IMR-90 (cell line): ENCODE results near the gene HTRA2. TPM values are rescaled to one million over a fixed set of nuclear protein-coding genes. Genes with fewer than 3 reads are reported as not detected.
"Not testable (repeated sequence)": the region's sequence is repeated elsewhere in the genome, so short reads cannot be mapped to it uniquely, and the experiment has no call there.

Source experiments
- ATAC-seq: fragments of 200-7000 bp; cut with Tn5 transposase; 2 replicates; pipeline ENCODE4 v1.9.1; 2020; ENCODE audit warnings: low read depth, mild to moderate bottlenecking, moderate library complexity
- BruUV-seq: library from RNA; stranded (reverse); fragments of 400-500 nt; replicated peaks from 2 replicates; lab custom pipeline; 2021; lab: Mats Ljungman, UMichigan
- CTCF ChIA-PET: fragments of 300-600 bp; formaldehyde crosslinking; extraction: SDS; loops from one replicate; lab custom pipeline; 2021; ENCODE audit warnings: antibody characterized with exemption; lab: Yijun Ruan, JAX
- POLR2A ChIA-PET: fragments of 300-600 bp; sonication (Branson Sonifier 250); formaldehyde crosslinking; loops from one replicate; lab custom pipeline; 2022; ENCODE audit warnings: antibody characterized with exemption; ENCODE audit not compliant: unreplicated experiment; lab: Charles Lee
- DNase-seq: peaks from one replicate; pipeline ENCODE4 v3.0.0; 2013
- H2AFZ ChIP-seq: replicated peaks from 2 replicates; pipeline ENCODE3; 2013; ENCODE audit warnings: low read length, mild to moderate bottlenecking; ENCODE audit not compliant: poor library complexity
- H2AK5ac ChIP-seq: 2 replicates; pipeline ENCODE4 v1.6.1; 2013; ENCODE audit warnings: low read depth, low read length, inconsistent platforms
- H2AK9ac ChIP-seq: replicated peaks from 2 replicates; pipeline ENCODE3; 2013; ENCODE audit warnings: mild to moderate bottlenecking, low read depth, low read length, moderate library complexity; ENCODE audit not compliant: poor library complexity
- H2BK120ac ChIP-seq: 2 replicates; pipeline ENCODE4 v1.6.1; 2013; ENCODE audit warnings: low read depth, low read length, inconsistent platforms
- H2BK15ac ChIP-seq: 3 replicates; pipeline ENCODE4 v1.6.1; 2013; ENCODE audit warnings: low read depth, low read length, inconsistent platforms
- H2BK20ac ChIP-seq: 2 replicates; pipeline ENCODE4 v1.6.1; 2013; ENCODE audit warnings: low read depth, mild to moderate bottlenecking, inconsistent platforms, low read length, moderate library complexity
- H2BK5ac ChIP-seq: 2 replicates; pipeline ENCODE4 v1.6.1; 2013; ENCODE audit warnings: mild to moderate bottlenecking, low read depth, low read length, inconsistent platforms; ENCODE audit not compliant: poor library complexity, severe bottlenecking
- H3K14ac ChIP-seq: replicated peaks from 2 replicates; pipeline ENCODE4 v1.6.1; 2013; ENCODE audit warnings: low read depth, low read length, inconsistent platforms
- H3K18ac ChIP-seq: 2 replicates; pipeline ENCODE4 v1.6.1; 2013; ENCODE audit warnings: low read depth, low read length, control low read depth
- H3K23ac ChIP-seq: 2 replicates; pipeline ENCODE4 v1.6.1; 2013; ENCODE audit warnings: low read depth, low read length, inconsistent platforms
- H3K27ac ChIP-seq: 2 replicates; pipeline ENCODE4 v1.5.1; 2013; ENCODE audit warnings: mild to moderate bottlenecking, control low read depth, low read length; ENCODE audit not compliant: insufficient read depth
- H3K27me3 ChIP-seq: 2 replicates; pipeline ENCODE4 v1.6.1; 2013; ENCODE audit warnings: low read length; ENCODE audit not compliant: control insufficient read depth, insufficient read depth
- H3K36me3 ChIP-seq: 2 replicates; pipeline ENCODE4 v1.6.1; 2013; ENCODE audit warnings: low read length, mixed read lengths; ENCODE audit not compliant: control insufficient read depth, insufficient read depth
- H3K4ac ChIP-seq: 2 replicates; pipeline ENCODE4 v1.6.1; 2013; ENCODE audit warnings: low read depth, low read length, inconsistent platforms
- H3K4me1 ChIP-seq: 2 replicates; pipeline ENCODE4 v1.6.1; 2013; ENCODE audit warnings: low read length, mixed read lengths; ENCODE audit not compliant: control insufficient read depth, insufficient read depth
- H3K4me2 ChIP-seq: 2 replicates; pipeline ENCODE4 v1.6.1; 2013; ENCODE audit warnings: low read depth, mild to moderate bottlenecking, control low read depth, low read length, moderate library complexity
- H3K4me3 ChIP-seq: 2 replicates; pipeline ENCODE4 v1.5.1; 2013; ENCODE audit warnings: low read depth, mild to moderate bottlenecking, control low read depth, low read length, moderate library complexity; ENCODE audit not compliant: insufficient read depth
- H3K56ac ChIP-seq: 2 replicates; pipeline ENCODE4 v1.6.1; 2013; ENCODE audit warnings: low read length, inconsistent platforms; ENCODE audit not compliant: insufficient read depth; ENCODE audit errors: extremely low read depth
- H3K79me1 ChIP-seq, 2 experiments: 2 replicates each; pipeline ENCODE4 v1.6.1; 2013; ENCODE audit warnings: low read length in 2 of 2, inconsistent platforms in 1 of 2, low read depth in 1 of 2
- H3K9ac ChIP-seq: 2 replicates; pipeline ENCODE4 v1.6.1; 2013; ENCODE audit warnings: low read depth, low read length, control low read depth
- H3K9me1 ChIP-seq: 2 replicates; pipeline ENCODE4 v1.6.1; 2013; ENCODE audit warnings: low read length, inconsistent platforms; ENCODE audit not compliant: insufficient read depth
- H3K9me3 ChIP-seq: 2 replicates; pipeline ENCODE4 v1.6.1; 2013; ENCODE audit warnings: low read length; ENCODE audit not compliant: control insufficient read depth, insufficient read depth
- H4K20me1 ChIP-seq: 2 replicates; pipeline ENCODE4 v1.6.1; 2013; ENCODE audit warnings: low read length, inconsistent platforms; ENCODE audit not compliant: insufficient read depth
- H4K5ac ChIP-seq: 2 replicates; pipeline ENCODE4 v1.6.1; 2013; ENCODE audit warnings: mild to moderate bottlenecking, low read depth, low read length, control low read depth
- H4K8ac ChIP-seq, 2 experiments: 2 replicates each; pipeline ENCODE4 v1.6.1; 2013; ENCODE audit warnings: low read depth in 2 of 2, low read length in 2 of 2, control low read depth in 1 of 2, inconsistent platforms in 1 of 2
- H4K91ac ChIP-seq: 2 replicates; pipeline ENCODE4 v1.6.1; 2013; ENCODE audit warnings: low read depth, low read length, inconsistent platforms; ENCODE audit not compliant: insufficient read depth
- FOS ChIP-seq: fragments of 150-350 bp; IDR thresholded peaks from 2 replicates; pipeline ENCODE4 v1.6.1; 2016; ENCODE audit warnings: low read depth, low read length
- RAD21 ChIP-seq: IDR thresholded peaks from 2 replicates; pipeline ENCODE4 v1.6.1; 2012; ENCODE audit warnings: low read length, improper control_type of control experiment
- RFX5 ChIP-seq: IDR thresholded peaks from 2 replicates; pipeline ENCODE4 v1.8.0; 2012; ENCODE audit warnings: low read depth, mild to moderate bottlenecking, low read length, moderate library complexity
- SMC3 ChIP-seq: fragments of 150-350 bp; IDR thresholded peaks from 2 replicates; pipeline ENCODE4 v1.6.1; 2016; ENCODE audit warnings: low read depth, mild to moderate bottlenecking, antibody characterized with exemption, low read length, moderate library complexity
- WGBS, 2 experiments: methylation state at CpG; one replicate each; pipeline versions ENCODE4 v1.1.5 to v1.1.7; 2013; ENCODE audit warnings: missing lambda C conversion rate in 2 of 2; ENCODE audit not compliant: insufficient read length in 1 of 2; ENCODE audit errors: extremely low coverage in 2 of 2; 5-methylcytosine and 5-hydroxymethylcytosine counted together
- dilution Hi-C: fragments of 300-500 bp; cut with HindIII; formaldehyde crosslinking; loops from one replicate; pipeline ENCODE4 v1.14.3; 2018; ENCODE audit warnings: low sequenced_read_pairs; ENCODE audit not compliant: unreplicated experiment
- in situ Hi-C: fragments of 300-500 bp; cut with MboI; formaldehyde crosslinking; loops from 3 replicates; pipeline ENCODE4 v1.14.3; 2019; ENCODE audit warnings: low sequenced_read_pairs, inconsistent platforms, mixed read lengths
- intact Hi-C: fragments of 100-400 bp; cut with micrococcal nuclease; formaldehyde crosslinking; loops from 2 replicates; pipeline ENCODE4 v1.10.0; 2022
- polyA plus RNA-seq, 3 experiments: library from polyadenylated mRNA; depleted of rRNA; stranded (reverse); fragments of >200 nt; gene quantifications; 2 replicates each; pipeline ENCODE4 v1.2.3, GENCODE V29; 2012; ENCODE audit warnings: low replicate concordance in 1 of 3
- total RNA-seq: library from RNA; depleted of rRNA; stranded (reverse); fragments of >200 nt; gene quantifications from 2 replicates; pipeline ENCODE4 v1.2.3, GENCODE V29; 2012
- TF ChIP-seq, protein P1 (sequence below): fragments of 150-350 bp; IDR thresholded peaks from 2 replicates; pipeline ENCODE4 v1.6.1; 2016; ENCODE audit warnings: low read depth, mild to moderate bottlenecking, low read length, moderate library complexity, borderline replicate concordance

The HTRA2 gene
- total and polyA plus RNA-seq, 2 of the 4 experiments (the other 2 are of a cell fraction): 23.6 to 28.1 TPM

DNA sequence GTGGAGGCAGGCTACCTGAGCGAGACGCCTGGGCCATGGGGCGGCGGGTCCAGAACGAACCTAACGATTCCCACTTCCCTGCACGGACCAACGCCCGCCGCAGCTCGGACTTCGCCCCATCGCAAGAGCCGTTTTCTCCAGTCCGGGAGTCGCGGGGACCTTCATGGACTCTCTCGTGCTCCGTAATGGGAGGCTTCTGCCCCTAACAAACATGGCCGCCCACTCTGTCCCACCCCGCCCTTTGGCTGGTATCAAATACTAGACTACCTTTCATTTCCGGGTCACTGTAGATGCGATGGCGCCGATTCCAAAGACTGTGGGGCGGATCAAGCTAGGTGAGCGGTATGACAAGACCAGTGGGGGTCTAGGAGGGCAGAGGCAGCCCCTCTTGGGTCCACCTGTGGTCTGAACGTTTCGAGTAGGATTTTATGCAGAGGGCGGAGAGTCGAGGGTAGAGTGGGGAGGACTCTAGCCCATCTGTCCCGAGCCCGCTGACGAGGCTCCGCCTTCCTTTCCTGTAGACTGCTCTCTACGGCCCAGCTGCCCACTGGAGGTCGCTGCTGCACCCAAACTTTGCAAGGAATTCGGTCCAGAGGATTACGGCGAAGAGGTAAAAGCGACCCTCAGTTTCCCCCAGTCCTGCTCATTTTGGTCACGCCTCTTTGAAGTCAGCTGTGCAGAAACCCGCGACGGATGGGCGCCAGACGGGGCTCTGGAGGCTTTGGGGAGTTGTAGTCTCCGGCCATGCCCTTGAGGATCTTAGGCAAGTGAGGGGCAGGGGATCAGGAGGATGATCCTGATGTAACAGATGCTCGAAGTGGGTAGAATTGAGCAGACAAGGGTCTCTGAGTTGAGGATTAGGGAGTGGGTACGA, 46.7 kb upstream of the HTRA2 start, which contains the start of the genes CCDC142 and TTC31 (continued):
- TF ChIP-seq, protein P1, sequence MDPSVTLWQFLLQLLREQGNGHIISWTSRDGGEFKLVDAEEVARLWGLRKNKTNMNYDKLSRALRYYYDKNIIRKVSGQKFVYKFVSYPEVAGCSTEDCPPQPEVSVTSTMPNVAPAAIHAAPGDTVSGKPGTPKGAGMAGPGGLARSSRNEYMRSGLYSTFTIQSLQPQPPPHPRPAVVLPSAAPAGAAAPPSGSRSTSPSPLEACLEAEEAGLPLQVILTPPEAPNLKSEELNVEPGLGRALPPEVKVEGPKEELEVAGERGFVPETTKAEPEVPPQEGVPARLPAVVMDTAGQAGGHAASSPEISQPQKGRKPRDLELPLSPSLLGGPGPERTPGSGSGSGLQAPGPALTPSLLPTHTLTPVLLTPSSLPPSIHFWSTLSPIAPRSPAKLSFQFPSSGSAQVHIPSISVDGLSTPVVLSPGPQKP: no peak
- TF ChIP-seq FOS: no peak
- no peak for TF ChIP-seq RFX5
- TF ChIP-seq RAD21: peak; percentile 75
- peak; percentile 88 for TF ChIP-seq SMC3

DNA sequence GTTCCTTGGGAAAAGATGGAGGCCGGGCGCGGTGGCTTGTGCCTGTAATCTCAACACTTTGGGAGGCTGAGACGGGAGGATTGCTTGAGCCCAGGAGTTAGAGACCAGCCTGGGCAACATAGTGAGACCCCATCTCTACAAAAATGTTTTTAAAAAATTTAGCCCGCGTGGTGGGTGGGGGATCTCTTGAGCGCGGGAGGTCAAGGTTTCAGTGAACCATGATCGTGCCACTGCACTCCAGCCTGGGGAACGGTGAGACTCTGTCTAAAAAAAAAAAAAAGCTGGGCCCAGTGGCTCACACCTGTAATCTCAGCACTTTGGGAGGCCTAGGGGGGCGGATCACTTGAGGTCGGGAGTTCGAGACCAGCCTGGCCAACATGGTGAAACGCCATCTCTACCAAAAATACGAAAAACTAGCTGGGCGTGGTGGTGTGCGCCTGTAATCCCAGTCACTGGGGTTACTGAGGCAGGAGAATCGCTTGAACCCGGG, 46.0 kb upstream of the HTRA2 start:
- ATAC-seq: not testable (repeated sequence)
- 91% methylated on average over 5 of the region's 19 CpGs; no CpG with 5 or more reads in 1 of the 2 experiments for WGBS, 2 experiments

More for the DNA sequence above, 46.0 kb upstream of the HTRA2 start:
- H4K8ac ChIP-seq: peak overlapping the region; percentile 79 to 100; a peak in 3 of 4 replicates
- H4K91ac ChIP-seq: peak overlapping the region; percentile 77
- dilution Hi-C loops, H3K18ac ChIP-seq, H2BK20ac ChIP-seq, H4K20me1 ChIP-seq, H2BK5ac ChIP-seq, BruUV-seq, DNase-seq, H3K56ac ChIP-seq, H3K9me1 ChIP-seq, H2BK15ac ChIP-seq, H3K27me3 ChIP-seq, H3K9me3 ChIP-seq: not testable (repeated sequence)
- peak overlapping the region; percentile 100 for H2AFZ ChIP-seq
- POLR2A ChIA-PET: interaction anchor here (0.6 kb wide), 1 partner anchor 31 kb away, joined by 3 read pairs; the partner anchor contains the start of gene TLX2
- H3K4ac ChIP-seq: peak overlapping the region; percentile 97
- H3K4me1 ChIP-seq: peaks cover 16% of the 10 kb centered on the region
- peak overlapping the region; percentile 8 for H4K5ac ChIP-seq
- H3K27ac ChIP-seq: peak overlapping the region; percentile 44; the same call in 1 of the 2 replicates
- peak overlapping the region; percentile 62 for H3K23ac ChIP-seq
- peak overlapping the region; percentile 16; the same call in 1 of the 2 replicates for H2BK120ac ChIP-seq
- H3K4me2 ChIP-seq: peak overlapping the region; percentile 75
- H3K9ac ChIP-seq: peak overlapping the region; percentile 73
- H3K36me3 ChIP-seq: peaks cover 10% of the 10 kb centered on the region
- H3K4me3 ChIP-seq: peak overlapping the region; percentile 80
- 0 out of 2 replicates have a peak overlapping the region, but pooled peaks have one; percentile 6 for H2AK5ac ChIP-seq
- CTCF ChIA-PET: interaction anchor here (0.7 to 3.4 kb wide), 3 partner anchors 49 to 105 kb away, joined by 3 to 17 read pairs (median 3); no protein-coding TSS in a partner anchor
- in situ Hi-C loops (loop anchor here (5.0 to 25.0 kb wide), 2 partner anchors 94 to 379 kb away; no protein-coding TSS in a partner anchor), intact Hi-C loops (loop anchor here (1.0 kb wide), 3 partner anchors 29 to 104 kb away; partner anchors contain the start of genes AUP1 and HTRA2)
- H2AK9ac ChIP-seq: peak overlapping the region; percentile 99
- H3K79me1 ChIP-seq: peaks cover 24 to 60% of the 10 kb centered on the region in 2 experiments
- H3K14ac ChIP-seq: peak overlapping the region; percentile 83; the same call in 1 of the 2 replicates
